Tibial artery (tissue), 4 donors: ENCODE data around the gene TAF1A.

Source experiments
- DNase-seq, 2 donors: peaks; one replicate each; pipeline ENCODE4 v3.0.0-alpha.2; 2019
- H3K27ac ChIP-seq, 2 donors: fragments of 200-600 bp; sonication (generic) in 1 of 2; 1 replicate in 1 of 2; 2 replicates in 1 of 2; pipeline ENCODE4 v1.5.1; 2018 to 2019; ENCODE audit warnings: mild to moderate bottlenecking in 1 of 2
- H3K27me3 ChIP-seq, 2 donors: fragments of 200-600 bp; sonication (generic) in 1 of 2; one replicate each; pipeline versions ENCODE4 v1.5.1 to v1.6.0; 2016 to 2019
- H3K36me3 ChIP-seq, 3 donors: fragments of 200-600 bp; sonication (generic) in 2 of 3; one replicate each; pipeline ENCODE4 v1.5.1; 2016 to 2019; ENCODE audit warnings: mild to moderate bottlenecking in 2 of 3
- H3K4me1 ChIP-seq, 4 donors: fragments of 200-600 bp; sonication (generic) in 2 of 4; 1 replicate in 3 of 4; 2 replicates in 1 of 4; pipeline ENCODE4 v1.5.1; 2016 to 2019
- H3K4me3 ChIP-seq, 2 donors: fragments of 200-600 bp; sonication (generic) in 1 of 2; 1 replicate in 1 of 2; 2 replicates in 1 of 2; pipeline ENCODE4 v1.5.1; 2018 to 2019; ENCODE audit warnings: mild to moderate bottlenecking in 2 of 2
- H3K9me3 ChIP-seq, 3 donors: fragments of 200-600 bp; sonication (generic) in 1 of 3; one replicate each; pipeline ENCODE4 v1.5.1; 2016 to 2019
- CTCF ChIP-seq, 2 experiments: fragments of 200-600 bp in 1 of 2; fragments of 450-650 bp in 1 of 2; IDR thresholded peaks; one replicate each; pipeline ENCODE4 v1.5.1; 2017 to 2019; ENCODE audit warnings: antibody characterized with exemption in 2 of 2, mild to moderate bottlenecking in 1 of 2, moderate library complexity in 1 of 2
- intact Hi-C: fragments of 100-400 bp; cut with DNase I; formaldehyde crosslinking; loops from one replicate; pipeline ENCODE4 v1.15.0; 2023; ENCODE audit warnings: low total_unique reads

Gene TAF1A

GRCh38 chr1:222627232-222627631 lies 37.5 kb upstream of the TAF1A start:
- Histone ChIP-seq H3K36me3 (peaks cover 27 to 95% (median 69%) of the 10 kb centered on the region in 3 donors), H3K4me1 (peaks cover 0 to 19% (median 0%) of the 10 kb centered on the region in 4 donors), H3K27me3 (no peaks in the 10 kb centered on the region), H3K4me3 (no peak overlapping the region), H3K27ac (peak overlapping the region; percentile 54), H3K9me3 (no peaks in the 10 kb centered on the region)
- TF ChIP-seq CTCF (IDR thresholded peaks at IDR 0.05), result no peak
- intact Hi-C loops, result no loop called here
- DNase-seq, result peak; percentile 46 to 72

DNA sequence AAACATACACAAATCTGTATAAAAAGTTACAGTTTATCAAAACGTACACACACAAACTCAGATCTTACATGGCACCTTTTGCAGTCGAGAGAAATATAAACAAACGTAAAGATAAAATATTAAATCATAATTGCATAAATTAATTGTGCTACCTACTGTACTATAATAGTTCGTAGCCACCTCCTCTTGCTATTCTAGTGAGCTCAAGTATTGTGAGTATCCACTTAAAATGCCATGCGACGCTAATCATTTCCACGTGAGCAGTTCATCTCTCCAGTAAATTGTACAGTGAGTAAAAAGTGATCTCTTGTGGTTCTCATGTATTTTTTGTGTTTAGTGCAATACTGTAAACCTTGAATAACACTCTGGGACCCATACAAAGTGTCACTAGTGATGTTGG lies 34.5 kb upstream of the TAF1A start:
- Histone ChIP-seq H3K36me3 (peaks cover 23 to 75% (median 50%) of the 10 kb centered on the region in 3 donors), H3K27ac (no peak overlapping the region), H3K4me3 (no peak overlapping the region), H3K4me1 (peaks cover 0 to 16% (median 2%) of the 10 kb centered on the region in 4 donors), H3K9me3 (no peaks in the 10 kb centered on the region), H3K27me3 (no peaks in the 10 kb centered on the region)
- no peak for TF ChIP-seq CTCF (IDR thresholded peaks at IDR 0.05)
- intact Hi-C loops, result no loop called here
- DNase-seq, result no peak

- Histone ChIP-seq H3K9me3 (no peaks in the 10 kb centered on the region), H3K4me1 (peaks cover 0 to 16% (median 2%) of the 10 kb centered on the region in 4 donors), H3K27me3 (no peaks in the 10 kb centered on the region), H3K4me3 (no peak overlapping the region), H3K36me3 (peaks cover 23 to 68% (median 42%) of the 10 kb centered on the region in 3 donors), H3K27ac (no peak overlapping the region)
- intact Hi-C loops, result no loop called here
- no peak for DNase-seq
- TF ChIP-seq CTCF (IDR thresholded peaks at IDR 0.05), result no peak
These were observed 33.7 kb upstream of the TAF1A start for GRCh38 chr1:222623458-222623857.

DNA sequence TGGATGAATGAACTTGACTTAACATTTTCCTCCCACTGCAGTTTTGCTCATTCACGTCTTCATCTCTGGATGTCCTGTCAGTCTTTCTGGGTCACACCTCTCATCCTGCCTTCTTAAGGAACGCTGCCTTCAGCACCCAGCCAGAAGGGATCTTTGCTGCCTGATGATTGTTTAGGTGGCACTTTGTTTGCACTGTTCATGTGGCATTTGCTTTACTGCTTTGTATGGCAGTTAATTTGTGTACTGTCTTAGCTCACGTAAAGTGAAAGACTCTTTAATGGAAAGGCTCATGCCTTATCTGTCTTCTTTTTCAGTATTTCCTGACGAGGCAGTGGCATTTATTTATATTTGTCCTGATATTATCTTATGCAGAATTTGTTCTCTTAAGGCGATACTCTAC lies 33.0 kb upstream of the TAF1A start:
- no peak for TF ChIP-seq CTCF (IDR thresholded peaks at IDR 0.05)
- intact Hi-C loops, result no loop called here
- Histone ChIP-seq H3K4me1 (peaks cover 0 to 16% (median 2%) of the 10 kb centered on the region in 4 donors), H3K27me3 (no peaks in the 10 kb centered on the region), H3K27ac (no peak overlapping the region), H3K9me3 (no peaks in the 10 kb centered on the region), H3K4me3 (no peak overlapping the region), H3K36me3 (peaks cover 23 to 61% (median 35%) of the 10 kb centered on the region in 3 donors)
- no peak for DNase-seq

DNA sequence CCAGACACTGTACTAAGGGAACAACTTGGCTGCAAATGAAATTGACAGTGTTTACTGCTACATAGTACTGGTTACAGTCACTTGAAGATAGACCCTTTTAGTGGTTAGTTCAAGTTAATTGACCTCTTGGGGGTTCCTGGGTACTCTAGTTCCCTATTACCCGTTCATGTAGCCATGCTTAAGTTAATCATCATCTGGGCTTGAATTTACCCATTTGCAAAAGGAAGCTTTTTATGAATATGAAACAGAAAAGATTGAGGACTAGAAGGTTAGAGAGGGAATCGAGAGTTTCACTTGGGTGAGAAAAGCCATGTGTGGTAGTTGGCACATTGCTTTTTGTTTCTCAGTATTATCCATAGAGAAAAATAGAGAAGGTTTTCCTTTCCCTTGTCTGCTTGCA lies 30.8 kb upstream of the TAF1A start:
- H3K4me1 ChIP-seq, result peaks cover 0 to 18% (median 9%) of the 10 kb centered on the region in 4 donors
- no peaks in the 10 kb centered on the region for H3K27me3 ChIP-seq
- H3K9me3 ChIP-seq, result no peaks in the 10 kb centered on the region
- intact Hi-C loops, result no loop called here
- H3K4me3 ChIP-seq, result no peak overlapping the region
- no peak overlapping the region for H3K27ac ChIP-seq
- DNase-seq, result no peak
- peaks cover 19 to 39% (median 22%) of the 10 kb centered on the region in 3 donors for H3K36me3 ChIP-seq
- no peak for TF ChIP-seq CTCF (IDR thresholded peaks at IDR 0.05)
